Stimulated activated naive CD8-positive, alpha-beta T cell treated with anti-CD3 and anti-CD28 coated beads, Interleukin-15, Interleukin-2, amounts not matched to agents 100 ng/mL and 50 ng/mL, for 24 hours (primary cell): Measurements from ENCODE around the gene PNLIPRP3.

ENCODE experiments used
- H3K27ac Mint-ChIP-seq: one replicate; pipeline ENCODE4 v1.8.0; 2021; ENCODE audit warnings: mild to moderate bottlenecking, mixed read lengths
- H3K27me3 Mint-ChIP-seq: one replicate; pipeline ENCODE4 v1.8.0; 2021; ENCODE audit warnings: mixed read lengths
- H3K36me3 Mint-ChIP-seq: one replicate; pipeline ENCODE4 v1.8.0; 2021; ENCODE audit warnings: low read depth, mixed read lengths
- H3K4me1 Mint-ChIP-seq: one replicate; pipeline ENCODE4 v1.8.0; 2021; ENCODE audit warnings: low read depth, mixed read lengths
- H3K4me3 Mint-ChIP-seq: one replicate; pipeline ENCODE4 v1.8.0; 2021; ENCODE audit warnings: mild to moderate bottlenecking, mixed read lengths
- H3K9me3 Mint-ChIP-seq: one replicate; pipeline ENCODE4 v1.8.0; 2021; ENCODE audit warnings: mixed read lengths

The PNLIPRP3 gene

GRCh38 chr10:116470071-116470470 is 42.4 kb downstream of the PNLIPRP3 start:
- H3K27ac Mint-ChIP-seq = no peak overlapping the region
- H3K4me1 Mint-ChIP-seq = no peaks in the 10 kb centered on the region
- no peaks in the 10 kb centered on the region for H3K9me3 Mint-ChIP-seq
- H3K27me3 Mint-ChIP-seq = no peaks in the 10 kb centered on the region
- H3K4me3 Mint-ChIP-seq = no peak overlapping the region
- no peaks in the 10 kb centered on the region for H3K36me3 Mint-ChIP-seq

- H3K27me3 Mint-ChIP-seq = no peaks in the 10 kb centered on the region
- no peaks in the 10 kb centered on the region for H3K36me3 Mint-ChIP-seq
- H3K27ac Mint-ChIP-seq = no peak overlapping the region
- H3K4me3 Mint-ChIP-seq = no peak overlapping the region
- H3K4me1 Mint-ChIP-seq = no peaks in the 10 kb centered on the region
- no peaks in the 10 kb centered on the region for H3K9me3 Mint-ChIP-seq
These were observed 43.2 kb downstream of the PNLIPRP3 start for GRCh38 chr10:116470768-116471415.

GRCh38 chr10:116472891-116473290 is 45.2 kb downstream of the PNLIPRP3 start:
- Mint-ChIP-seq H3K27ac (no peak overlapping the region), H3K27me3 (no peaks in the 10 kb centered on the region), H3K4me3 (no peak overlapping the region), H3K36me3 (no peaks in the 10 kb centered on the region), H3K4me1 (no peaks in the 10 kb centered on the region), H3K9me3 (no peaks in the 10 kb centered on the region)

- no peaks in the 10 kb centered on the region for H3K9me3 Mint-ChIP-seq
- no peaks in the 10 kb centered on the region for H3K4me1 Mint-ChIP-seq
- no peaks in the 10 kb centered on the region for H3K27me3 Mint-ChIP-seq
- H3K4me3 Mint-ChIP-seq = no peak overlapping the region
- H3K36me3 Mint-ChIP-seq = no peaks in the 10 kb centered on the region
- H3K27ac Mint-ChIP-seq = no peak overlapping the region
These were observed 48.2 kb downstream of the PNLIPRP3 start for GRCh38 chr10:116475866-116476265.

- no peaks in the 10 kb centered on the region for H3K4me1 Mint-ChIP-seq
- H3K4me3 Mint-ChIP-seq = no peak overlapping the region
- H3K27ac Mint-ChIP-seq = no peak overlapping the region
- no peaks in the 10 kb centered on the region for H3K36me3 Mint-ChIP-seq
- H3K27me3 Mint-ChIP-seq = no peaks in the 10 kb centered on the region
- H3K9me3 Mint-ChIP-seq = no peaks in the 10 kb centered on the region
These were observed 48.8 kb downstream of the PNLIPRP3 start for GRCh38 chr10:116476461-116476860.

GRCh38 chr10:116477986-116478664 is 50.5 kb downstream of the PNLIPRP3 start:
- Mint-ChIP-seq H3K4me3 (no peak overlapping the region), H3K36me3 (no peaks in the 10 kb centered on the region), H3K27me3 (no peaks in the 10 kb centered on the region), H3K4me1 (no peaks in the 10 kb centered on the region), H3K9me3 (no peaks in the 10 kb centered on the region), H3K27ac (no peak overlapping the region)

- Mint-ChIP-seq H3K4me3 (no peak overlapping the region), H3K9me3 (no peaks in the 10 kb centered on the region), H3K27me3 (peaks cover 6% of the 10 kb centered on the region), H3K36me3 (no peaks in the 10 kb centered on the region), H3K4me1 (no peaks in the 10 kb centered on the region), H3K27ac (no peak overlapping the region)
These were observed 59.3 kb downstream of the PNLIPRP3 start for GRCh38 chr10:116486770-116487448.

GRCh38 chr10:116487522-116488430 is 60.1 kb downstream of the PNLIPRP3 start:
- Mint-ChIP-seq H3K27ac (no peak overlapping the region), H3K4me3 (no peak overlapping the region), H3K9me3 (no peaks in the 10 kb centered on the region), H3K27me3 (peaks cover 6% of the 10 kb centered on the region), H3K36me3 (no peaks in the 10 kb centered on the region), H3K4me1 (no peaks in the 10 kb centered on the region)

- Mint-ChIP-seq H3K4me3 (no peak overlapping the region), H3K27ac (no peak overlapping the region), H3K27me3 (peaks cover 6% of the 10 kb centered on the region), H3K36me3 (no peaks in the 10 kb centered on the region), H3K9me3 (no peaks in the 10 kb centered on the region), H3K4me1 (no peaks in the 10 kb centered on the region)
These were observed 61.8 kb downstream of the PNLIPRP3 start for GRCh38 chr10:116489460-116489859.

- peaks cover 6% of the 10 kb centered on the region for H3K27me3 Mint-ChIP-seq
- H3K4me1 Mint-ChIP-seq = no peaks in the 10 kb centered on the region
- H3K27ac Mint-ChIP-seq = no peak overlapping the region
- no peak overlapping the region for H3K4me3 Mint-ChIP-seq
- no peaks in the 10 kb centered on the region for H3K36me3 Mint-ChIP-seq
- H3K9me3 Mint-ChIP-seq = no peaks in the 10 kb centered on the region
These were observed 62.5 kb downstream of the PNLIPRP3 start for GRCh38 chr10:116490028-116490662.

- Mint-ChIP-seq H3K9me3 (no peaks in the 10 kb centered on the region), H3K27me3 (no peaks in the 10 kb centered on the region), H3K27ac (no peak overlapping the region), H3K4me3 (no peak overlapping the region), H3K36me3 (no peaks in the 10 kb centered on the region), H3K4me1 (no peaks in the 10 kb centered on the region)
These were observed 77.1 kb downstream of the PNLIPRP3 start for GRCh38 chr10:116504786-116505185.

GRCh38 chr10:116510565-116510964 is 82.9 kb downstream of the PNLIPRP3 start:
- no peaks in the 10 kb centered on the region for H3K36me3 Mint-ChIP-seq
- H3K27me3 Mint-ChIP-seq = peaks cover 4% of the 10 kb centered on the region
- no peak overlapping the region for H3K27ac Mint-ChIP-seq
- H3K4me3 Mint-ChIP-seq = no peak overlapping the region
- H3K9me3 Mint-ChIP-seq = no peaks in the 10 kb centered on the region
- no peaks in the 10 kb centered on the region for H3K4me1 Mint-ChIP-seq

GRCh38 chr10:116511365-116511764 is 83.7 kb downstream of the PNLIPRP3 start:
- H3K27me3 Mint-ChIP-seq = peaks cover 4% of the 10 kb centered on the region
- no peaks in the 10 kb centered on the region for H3K9me3 Mint-ChIP-seq
- H3K36me3 Mint-ChIP-seq = no peaks in the 10 kb centered on the region
- H3K4me3 Mint-ChIP-seq = no peak overlapping the region
- H3K4me1 Mint-ChIP-seq = no peaks in the 10 kb centered on the region
- no peak overlapping the region for H3K27ac Mint-ChIP-seq
